Stimulated activated CD8-positive, alpha-beta memory T cell treated with anti-CD3 and anti-CD28 coated beads, Interleukin-7, amount 100 ng/mL, for 48 hours (primary cell): Measurements from ENCODE around the gene ATG4B.
"Not testable (repeated sequence)": the region's sequence is repeated elsewhere in the genome, so short reads cannot be mapped to it uniquely, and the experiment has no call there.

Experiments
- DNase-seq, 2 donors: peaks; one replicate each; pipeline ENCODE4 v3.0.0-alpha.2; 2020; ENCODE audit warnings: low read depth in 1 of 2; ENCODE audit errors: extremely low read depth in 1 of 2

The ATG4B gene

DNA sequence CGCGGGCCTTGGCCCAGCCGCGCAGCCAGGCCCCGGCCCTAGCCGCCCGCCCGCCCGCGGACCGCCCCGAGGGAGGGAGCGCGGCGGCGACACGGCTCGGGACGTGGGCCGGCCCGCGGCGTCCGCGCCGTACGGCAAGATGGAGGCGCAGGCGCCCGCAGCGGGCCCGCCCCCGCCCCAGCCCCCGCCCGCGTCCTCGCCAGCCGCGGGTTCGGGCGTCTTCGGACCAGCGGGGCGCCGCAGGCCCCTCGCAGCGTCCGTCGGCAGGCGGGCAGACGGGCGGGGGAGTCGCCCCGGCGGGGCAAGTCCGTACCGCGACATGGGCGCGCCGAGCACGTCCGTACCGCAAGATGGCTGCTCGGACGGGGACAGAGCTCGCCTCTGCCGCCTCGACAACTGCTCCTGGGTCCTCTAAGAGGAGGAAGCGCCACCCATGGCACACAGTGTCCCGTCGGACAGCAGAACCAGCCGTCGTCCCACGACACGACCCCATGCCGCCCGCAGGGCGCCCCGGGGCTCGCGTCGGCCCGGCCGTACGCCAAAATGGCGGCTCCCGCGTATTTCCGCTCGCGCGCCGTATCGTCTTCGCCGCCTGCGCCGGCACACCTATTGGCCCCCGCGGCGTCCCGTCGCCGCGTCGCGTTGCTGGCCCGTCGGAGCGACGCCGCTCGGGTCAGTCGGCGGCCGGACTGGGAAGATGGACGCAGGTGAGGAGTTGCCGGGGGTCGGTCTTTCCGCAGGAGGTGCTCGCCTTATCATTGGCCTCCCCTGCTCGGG lies at the start of gene ATG4B, which contains the start of gene THAP4:
TSS of gene ATG4B (plus strand) at position 676 of the 777 bp plus-strand sequence. CDS start at position 698, 22 bp downstream.
TSS of gene THAP4 (minus strand) at position 141 of the 777 bp plus-strand sequence. CDS start 141 bp downstream, outside the sequence.
- peak; percentile 58 to 64 for DNase-seq

DNA sequence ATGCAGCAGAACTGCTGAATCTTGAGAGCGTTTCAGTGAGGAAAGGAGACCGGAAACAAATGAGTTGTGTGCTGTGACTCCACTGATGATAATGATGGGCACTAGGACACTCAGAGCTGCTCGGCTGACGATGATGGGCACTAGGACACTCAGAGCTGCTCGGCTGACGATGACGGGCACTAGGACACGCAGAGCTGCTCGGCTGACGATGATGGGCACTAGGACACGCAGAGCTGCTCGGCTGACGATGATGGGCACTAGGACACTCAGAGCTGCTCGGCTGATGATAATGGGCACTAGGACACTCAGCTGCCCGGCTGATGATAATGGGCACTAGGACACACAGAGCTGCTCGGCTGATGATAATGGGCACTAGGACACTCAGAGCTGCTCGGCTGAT lies 47.6 kb upstream of the ATG4B start:
- DNase-seq: not testable (repeated sequence)

DNA sequence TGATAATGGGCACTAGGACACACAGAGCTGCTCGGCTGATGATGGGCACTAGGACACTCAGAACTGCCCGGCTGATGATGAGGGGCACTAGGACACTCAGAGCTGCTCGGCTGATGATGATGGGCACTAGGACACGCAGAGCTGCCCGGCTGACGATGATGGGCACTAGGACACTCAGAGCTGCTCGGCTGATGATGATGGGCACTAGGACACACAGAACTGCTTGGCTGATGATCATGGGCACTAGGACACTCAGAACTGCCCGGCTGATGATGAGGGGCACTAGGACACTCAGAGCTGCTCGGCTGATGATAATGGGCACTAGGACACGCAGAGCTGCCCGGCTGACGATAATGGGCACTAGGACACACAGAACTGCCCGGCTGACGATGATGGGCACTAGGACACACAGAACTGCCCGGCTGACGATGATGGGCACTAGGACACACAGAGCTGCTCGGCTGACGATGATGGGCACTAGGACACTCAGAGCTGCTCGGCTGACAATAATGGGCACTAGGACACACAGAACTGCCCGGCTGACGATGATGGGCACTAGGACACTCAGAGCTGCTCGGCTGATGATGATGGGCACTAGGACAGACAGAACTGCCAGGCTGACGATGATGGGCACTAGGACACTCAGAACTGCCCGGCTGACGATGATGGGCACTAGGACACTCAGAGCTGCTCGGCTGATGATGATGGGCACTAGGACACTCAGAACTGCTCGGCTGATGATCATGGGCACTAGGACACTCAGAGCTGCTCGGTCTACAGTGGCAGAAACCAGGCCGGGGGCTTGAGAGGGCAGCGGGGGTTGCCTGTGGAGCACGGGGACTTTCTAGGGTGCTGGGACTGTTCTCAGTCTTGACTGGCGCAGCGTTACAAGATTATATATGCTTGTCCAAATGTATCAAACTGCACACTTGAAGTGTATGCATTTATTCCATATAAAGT lies 46.7 kb upstream of the ATG4B start:
- not testable (repeated sequence) for DNase-seq

DNA sequence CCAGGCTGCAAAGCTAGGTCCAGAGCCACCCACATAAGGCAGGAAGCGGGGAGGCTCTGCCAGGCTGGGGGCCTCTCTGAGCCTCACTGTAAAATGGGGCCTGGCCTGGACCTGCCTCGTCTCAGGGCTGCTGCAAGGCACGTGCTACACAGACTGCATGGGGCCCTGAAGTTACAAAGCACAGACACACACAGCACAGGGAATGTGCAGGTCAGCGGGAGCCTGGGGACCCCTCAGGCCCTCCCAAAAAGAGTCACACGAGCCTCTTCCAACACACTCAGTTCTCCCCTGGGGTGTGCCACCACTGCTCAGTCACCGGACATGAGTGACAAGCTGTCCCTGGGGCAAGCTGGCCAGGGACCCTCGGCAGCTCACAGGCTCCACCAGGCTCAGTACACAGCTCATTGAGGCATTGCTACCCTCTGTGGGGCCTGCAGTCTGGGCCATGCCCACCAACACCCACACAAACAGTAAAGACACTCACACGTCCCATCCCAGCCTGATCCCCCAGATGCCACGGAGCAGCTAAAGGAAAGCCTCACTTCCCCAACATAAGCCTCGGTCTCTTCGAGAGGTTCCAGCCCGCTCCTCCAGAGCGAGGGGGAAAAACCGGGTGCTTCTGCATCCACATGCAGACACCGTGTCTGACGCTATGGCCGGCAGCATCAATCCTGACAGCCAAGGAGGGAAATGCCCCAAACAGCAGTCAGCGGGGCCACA lies 45.2 kb upstream of the ATG4B start:
- no peak for DNase-seq

DNA sequence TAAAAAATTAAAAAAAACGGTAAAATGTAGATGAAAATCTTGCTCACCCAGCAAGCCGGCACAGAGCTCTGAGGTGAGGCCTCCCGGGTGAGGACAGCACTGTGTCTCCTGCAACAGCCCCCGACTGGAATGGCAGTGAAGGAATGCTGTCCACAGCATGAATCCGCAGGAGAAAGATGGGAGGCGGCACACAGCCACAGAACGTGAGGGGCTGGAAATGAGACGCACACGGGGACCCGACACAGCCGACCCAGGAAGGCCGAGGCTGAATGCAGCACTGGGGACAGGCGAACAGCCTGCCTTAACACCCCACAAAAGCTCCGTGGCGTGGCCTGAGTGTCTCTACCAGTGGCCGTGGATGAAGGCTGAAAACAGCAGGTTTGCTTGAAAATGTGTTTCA lies 44.2 kb upstream of the ATG4B start:
- no peak for DNase-seq

DNA sequence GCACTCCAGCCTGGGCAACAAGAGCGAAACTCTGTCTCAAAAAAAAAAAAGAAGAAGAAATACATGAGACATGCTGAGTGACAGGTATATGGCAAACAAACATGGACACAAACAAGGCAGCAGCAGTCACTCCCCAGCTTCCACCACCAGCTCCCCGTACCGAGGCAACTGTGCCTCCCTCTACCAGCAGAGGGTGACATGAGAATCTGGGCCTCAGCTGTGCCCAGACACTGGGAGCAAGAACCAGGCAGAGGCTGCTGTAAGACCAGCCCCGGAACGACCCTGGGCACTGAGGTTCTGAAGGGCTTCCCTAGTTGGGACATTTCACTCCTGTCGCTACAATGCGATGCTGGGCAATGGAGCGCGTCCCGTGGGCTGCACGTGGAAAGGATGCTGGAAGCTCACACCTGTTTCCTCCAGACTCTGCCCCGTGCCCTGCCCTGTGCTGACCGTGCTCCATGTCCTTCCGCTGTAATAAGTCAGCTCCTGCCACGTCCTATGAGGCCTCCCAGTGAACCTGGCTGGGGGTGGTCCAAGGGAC lies 41.8 kb upstream of the ATG4B start:
- no peak for DNase-seq

DNA sequence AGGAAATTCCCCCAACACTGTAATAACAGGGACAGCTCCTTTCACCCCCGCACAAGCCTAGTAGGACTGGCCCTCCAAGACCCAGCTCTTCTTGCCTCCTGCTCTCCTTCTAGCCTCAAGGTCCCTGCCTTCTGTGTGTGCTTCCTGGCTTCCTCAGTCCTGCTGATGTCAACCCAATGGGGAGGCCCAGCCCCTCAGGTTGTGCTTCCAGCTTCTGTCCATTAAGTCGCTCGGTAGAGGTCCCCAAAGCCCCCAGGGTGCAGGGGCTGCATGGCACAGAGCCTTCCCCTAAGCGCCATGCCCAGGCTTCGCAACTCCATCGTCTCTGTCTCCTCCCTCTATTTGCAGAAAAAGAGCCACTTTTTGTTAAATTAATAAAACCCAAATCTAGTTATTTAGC lies 39.9 kb upstream of the ATG4B start:
- no peak for DNase-seq

DNA sequence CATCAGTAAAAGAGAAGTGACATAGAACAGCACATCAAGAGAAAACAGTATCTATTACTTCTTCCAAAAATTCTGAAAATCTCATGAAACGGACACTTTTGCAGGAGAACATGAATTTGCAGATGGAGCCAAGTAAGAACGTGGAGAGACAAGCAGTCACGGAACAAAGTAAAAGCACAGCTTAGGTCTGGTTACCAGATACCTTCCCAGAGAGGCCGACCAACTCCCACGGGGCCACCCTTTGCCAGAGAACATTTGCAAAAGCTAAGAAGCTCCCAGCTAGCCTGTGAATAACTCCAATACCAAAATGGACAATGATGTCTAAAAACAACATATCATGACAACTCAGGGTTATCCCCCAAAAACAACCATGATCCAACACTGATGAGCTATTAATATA lies 39.4 kb upstream of the ATG4B start:
- DNase-seq: no peak

DNA sequence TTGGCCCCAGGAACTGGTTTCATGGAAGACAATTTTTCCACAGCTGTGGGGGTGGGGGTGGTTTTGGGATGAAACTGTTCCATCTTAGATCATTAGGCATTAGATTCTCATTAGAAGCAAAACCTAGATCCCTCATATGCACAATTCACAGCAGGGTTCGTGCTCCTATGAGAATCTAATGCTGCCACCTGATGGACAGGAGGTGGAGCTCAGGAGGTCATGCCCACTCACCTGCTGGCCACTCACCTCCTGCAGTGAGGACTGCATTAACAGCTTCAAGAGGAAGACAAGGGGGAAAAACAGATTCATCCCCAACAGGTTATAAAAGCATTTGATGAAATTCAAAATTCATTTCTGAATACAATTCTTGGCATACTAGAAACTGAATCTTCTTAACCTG lies 39.0 kb upstream of the ATG4B start:
- no peak for DNase-seq

DNA sequence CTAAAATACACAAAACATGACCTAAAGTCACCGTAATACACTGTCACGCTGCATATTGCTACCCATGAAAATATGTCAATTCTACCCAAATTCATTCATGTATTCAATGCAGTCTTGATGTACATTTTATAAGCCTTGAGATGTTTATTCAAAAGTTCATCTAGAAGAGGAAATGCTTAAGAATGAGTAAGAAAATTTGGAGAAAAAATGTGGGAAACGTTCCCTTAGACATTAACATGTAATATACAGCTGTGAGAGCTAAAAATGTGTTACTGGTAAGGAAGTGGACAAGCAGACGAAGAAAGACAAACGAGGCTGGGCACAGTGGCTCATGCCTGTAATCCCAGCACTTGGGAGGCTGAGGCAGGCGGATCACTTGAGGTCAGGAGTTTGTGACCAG lies 37.9 kb upstream of the ATG4B start:
- no peak for DNase-seq

DNA sequence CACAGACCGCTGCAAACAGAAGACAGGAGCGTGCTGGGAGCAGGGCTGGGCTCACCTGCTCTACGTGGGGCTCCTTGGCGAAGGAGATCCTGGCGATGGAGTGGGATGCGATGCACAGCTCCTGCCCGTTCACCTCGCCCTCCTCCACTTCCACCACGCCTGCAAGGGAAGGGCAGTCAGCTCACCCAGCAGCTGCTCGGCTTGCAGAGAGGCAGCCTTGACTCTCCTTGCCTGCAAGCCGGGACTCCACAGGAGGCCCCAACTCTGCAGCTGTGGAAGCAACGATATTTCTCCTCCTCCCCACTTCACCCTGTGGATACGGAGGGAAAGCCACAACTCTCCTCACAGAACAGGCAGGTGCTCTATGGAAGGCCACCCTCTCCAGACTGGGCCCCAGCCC lies 35.7 kb upstream of the ATG4B start:
- DNase-seq: no peak

DNA sequence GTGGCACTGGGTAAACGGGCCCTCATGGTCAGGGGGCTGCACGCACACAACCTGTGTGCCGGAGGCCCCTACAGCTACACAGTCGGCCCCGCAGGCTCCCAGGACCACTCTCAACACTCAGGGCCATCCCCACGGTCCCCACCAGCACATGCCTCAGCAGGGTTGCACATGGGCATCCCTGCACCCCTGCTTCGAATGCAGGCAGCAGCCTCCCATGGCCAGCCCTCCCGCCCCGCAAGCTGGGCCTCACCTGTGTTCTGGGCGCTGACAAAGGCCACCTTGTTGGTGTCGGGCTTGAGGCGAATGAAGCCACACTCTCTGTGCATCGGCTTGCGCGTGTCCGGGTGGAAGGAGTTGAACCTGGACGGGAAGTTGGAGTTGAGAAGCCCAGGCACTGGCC lies 34.8 kb upstream of the ATG4B start:
- no peak for DNase-seq

DNA sequence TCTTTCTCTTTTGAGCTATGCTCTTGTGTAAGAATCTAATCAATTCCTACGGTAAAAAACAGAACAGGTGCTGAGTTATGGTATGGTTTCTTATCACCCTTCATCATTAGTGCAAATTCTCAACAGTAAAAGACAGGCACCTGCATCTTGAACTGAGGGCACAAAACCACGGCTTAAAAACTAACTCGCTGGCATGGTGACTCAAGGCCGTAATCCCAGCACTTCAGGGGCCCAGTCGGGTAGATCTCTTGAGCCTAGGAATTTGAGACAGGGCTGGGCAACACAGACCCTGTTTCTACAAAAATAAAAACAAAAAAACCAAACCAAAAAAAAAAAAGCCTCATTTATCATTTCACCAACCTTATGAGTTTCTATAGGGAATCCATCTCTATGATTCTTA lies 33.8 kb upstream of the ATG4B start:
- no peak for DNase-seq

DNA sequence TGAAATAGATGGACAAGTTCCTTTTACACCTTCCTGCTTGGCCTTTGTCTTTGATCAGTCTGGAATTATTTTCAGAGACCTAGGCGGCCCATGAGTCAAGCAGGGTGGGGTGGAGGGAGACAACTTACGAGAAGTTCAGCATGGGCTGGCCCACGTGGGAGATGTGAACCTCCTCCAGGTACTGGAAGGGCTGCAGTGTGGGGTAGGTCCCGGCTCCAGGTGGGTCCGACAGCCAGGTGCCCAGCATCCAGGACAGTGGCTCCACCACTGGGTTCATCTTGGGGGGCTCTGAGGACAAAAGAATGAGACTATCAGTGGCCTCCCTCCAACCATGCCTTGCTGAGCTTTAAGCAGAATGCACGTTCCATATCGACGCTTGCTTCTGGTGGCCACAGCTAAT lies 31.3 kb upstream of the ATG4B start:
- no peak for DNase-seq

DNA sequence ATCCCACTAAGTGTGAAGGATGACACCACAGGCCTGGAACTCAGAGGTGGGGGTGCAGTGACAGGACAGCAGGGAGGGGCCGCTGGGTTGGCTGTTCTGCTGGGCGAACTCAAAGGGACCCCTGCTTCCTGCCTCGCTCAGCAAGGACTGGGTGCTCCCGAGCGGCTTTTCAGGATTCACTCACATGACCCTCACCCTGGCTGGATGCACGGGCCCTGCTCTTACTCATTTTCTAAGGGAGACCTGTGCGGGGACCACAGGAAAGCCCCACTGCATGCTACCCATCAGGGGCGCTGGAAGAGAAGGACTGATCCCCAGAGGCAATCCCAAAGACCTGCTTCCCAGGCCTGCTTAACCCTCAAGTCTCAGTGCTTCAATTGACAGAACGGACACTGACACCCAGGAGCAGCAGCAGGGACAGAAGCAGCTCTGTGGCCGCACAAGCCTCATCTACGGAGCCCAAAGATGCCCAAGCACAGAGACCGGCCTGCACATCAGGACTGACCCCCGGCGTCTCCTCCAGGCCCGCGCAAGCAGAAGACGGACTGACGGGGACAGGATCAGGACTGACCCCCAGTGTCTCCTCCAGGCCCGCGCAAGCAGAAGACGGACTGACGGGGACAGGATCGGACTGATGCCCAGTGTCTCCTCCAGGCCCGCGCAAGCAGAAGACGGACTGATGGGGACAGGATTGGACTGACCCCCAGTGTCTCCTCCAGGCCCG lies 30.2 kb upstream of the ATG4B start:
- DNase-seq: no peak

DNA sequence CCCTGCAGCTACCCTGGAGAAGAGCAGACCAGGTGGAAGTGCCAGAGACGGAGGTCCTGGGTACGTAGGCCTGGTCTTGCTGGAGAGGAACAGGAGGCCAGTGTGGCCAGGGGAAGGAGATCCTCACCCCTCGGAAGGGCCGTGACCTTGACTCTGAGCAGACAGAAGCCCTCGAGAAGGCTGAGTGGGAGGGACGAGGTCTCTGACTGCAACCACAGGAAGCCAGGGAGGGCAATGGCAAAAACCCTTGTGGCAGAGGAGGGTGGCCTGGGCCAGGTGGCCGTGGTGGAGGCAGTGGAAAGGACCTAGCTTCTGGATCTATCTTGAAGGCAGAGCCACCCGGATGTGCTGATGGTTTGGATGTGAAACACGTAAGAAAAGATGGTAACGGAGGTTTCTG lies 28.6 kb upstream of the ATG4B start:
- no peak for DNase-seq

DNA sequence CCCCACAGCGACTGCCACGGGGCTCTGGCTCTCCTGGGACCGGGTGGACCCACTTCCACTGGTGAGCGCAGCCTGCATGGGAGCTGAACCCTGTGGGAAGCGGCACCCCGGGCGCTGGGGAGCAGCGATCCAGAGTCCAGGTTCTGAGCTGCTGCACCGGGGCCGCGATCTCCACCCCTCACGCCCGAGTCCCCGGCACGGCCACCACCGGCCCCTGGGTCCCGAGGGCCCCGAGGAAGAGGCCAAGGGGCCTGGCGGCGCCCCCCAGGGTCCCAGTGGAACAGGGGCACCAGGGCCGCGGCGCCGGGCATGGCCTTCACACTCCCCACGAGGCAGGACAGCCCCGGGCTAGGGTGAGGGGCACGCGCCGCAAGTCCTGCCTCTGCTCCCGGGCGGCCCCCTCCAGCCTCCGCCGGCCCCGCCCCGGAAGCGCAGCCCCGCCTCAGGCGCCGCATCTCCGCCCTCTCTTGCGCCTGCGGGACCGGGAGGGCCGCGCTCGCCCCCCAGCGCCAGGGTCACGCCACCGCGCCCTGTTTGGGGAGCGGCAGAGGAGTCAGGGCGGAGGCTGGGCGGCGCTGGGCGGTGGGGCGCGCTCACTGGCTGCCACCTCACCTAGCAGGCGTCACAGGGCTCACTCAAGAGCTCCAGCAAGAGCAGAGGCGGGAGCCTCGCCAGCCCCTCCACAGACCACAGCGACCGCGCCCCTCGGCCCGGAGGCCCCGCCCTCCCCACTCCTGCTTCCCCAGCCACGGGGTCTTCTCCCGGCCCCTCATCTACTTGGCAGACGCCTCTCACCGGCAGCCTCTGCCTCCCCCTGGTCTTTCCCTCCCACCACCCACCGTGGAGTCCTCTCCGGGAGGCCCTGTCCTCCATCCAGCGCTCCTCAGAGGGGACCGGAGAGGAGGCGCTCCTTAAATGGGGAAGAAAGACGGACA lies 27.4 kb upstream of the ATG4B start:
- DNase-seq: peak; percentile 85 to 89

DNA sequence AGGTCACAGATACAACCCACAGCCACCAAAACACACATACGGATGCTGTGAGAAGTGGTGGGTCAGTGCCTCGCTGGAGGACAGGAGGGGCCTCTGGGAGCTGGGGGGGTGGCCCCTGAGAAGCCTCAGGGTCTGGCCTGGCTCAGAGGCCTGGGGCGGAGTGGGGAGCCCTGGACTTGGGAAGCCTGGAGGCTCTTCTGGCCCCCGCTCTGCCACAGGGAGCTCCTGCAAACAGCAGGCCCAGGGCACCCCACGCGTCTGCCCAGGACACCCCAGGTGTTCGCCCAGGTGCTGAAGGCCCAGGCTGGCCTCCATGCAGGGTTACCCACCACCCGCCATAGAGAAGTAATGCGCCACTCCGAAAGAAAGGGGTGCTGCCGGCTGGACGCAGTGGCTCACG lies 26.4 kb upstream of the ATG4B start:
- no peak for DNase-seq
